ENCODE data around the gene TAMM41.

DNA sequence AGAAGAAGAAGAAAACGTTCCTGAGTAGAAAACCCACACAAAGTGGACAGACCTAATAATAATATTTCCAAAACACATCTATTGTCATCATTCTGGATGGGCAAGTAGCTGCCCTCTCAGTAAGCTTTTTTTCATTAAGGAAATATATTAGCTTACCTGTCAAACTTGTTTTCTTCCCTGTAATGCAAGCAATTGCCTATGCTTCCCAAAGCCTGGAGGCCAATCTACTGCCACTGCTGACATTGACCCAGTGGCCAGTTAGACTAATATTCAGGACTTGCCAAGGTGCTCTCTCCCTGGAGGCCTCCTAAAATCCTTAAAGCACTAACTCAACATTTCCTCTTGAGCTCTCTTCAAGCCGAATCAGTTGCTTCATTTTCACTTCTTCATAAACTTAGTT is 86.7 kb downstream of the TAMM41 start:
- TF ChIP-seq EZH2phosphoT487 (IDR thresholded peaks at IDR 0.05; ENCODE audit: low read depth, severe bottlenecking, unreplicated experiment) (no peak), EZH2 (IDR thresholded peaks at IDR 0.05; ENCODE audit: borderline replicate concordance) (no peak)
- TF ChIP-seq, protein P1, sequence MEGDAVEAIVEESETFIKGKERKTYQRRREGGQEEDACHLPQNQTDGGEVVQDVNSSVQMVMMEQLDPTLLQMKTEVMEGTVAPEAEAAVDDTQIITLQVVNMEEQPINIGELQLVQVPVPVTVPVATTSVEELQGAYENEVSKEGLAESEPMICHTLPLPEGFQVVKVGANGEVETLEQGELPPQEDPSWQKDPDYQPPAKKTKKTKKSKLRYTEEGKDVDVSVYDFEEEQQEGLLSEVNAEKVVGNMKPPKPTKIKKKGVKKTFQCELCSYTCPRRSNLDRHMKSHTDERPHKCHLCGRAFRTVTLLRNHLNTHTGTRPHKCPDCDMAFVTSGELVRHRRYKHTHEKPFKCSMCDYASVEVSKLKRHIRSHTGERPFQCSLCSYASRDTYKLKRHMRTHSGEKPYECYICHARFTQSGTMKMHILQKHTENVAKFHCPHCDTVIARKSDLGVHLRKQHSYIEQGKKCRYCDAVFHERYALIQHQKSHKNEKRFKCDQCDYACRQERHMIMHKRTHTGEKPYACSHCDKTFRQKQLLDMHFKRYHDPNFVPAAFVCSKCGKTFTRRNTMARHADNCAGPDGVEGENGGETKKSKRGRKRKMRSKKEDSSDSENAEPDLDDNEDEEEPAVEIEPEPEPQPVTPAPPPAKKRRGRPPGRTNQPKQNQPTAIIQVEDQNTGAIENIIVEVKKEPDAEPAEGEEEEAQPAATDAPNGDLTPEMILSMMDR (IDR thresholded peaks at IDR 0.05; ENCODE audit: poor library complexity): no peak
